Measurements from ENCODE around the gene NELFB. TPM values are rescaled to one million over a fixed set of nuclear protein-coding genes. Genes with fewer than 3 reads are reported as not detected.

The NELFB gene
- total RNA-seq, 1 experiment from 2014 or later = 95.0 TPM

GRCh38 chr9:137279741-137280473, 24.8 kb downstream of the NELFB start (continued):
- TF ChIP-seq STAT6 (CRISPR knock-in tag; conservative IDR thresholded peaks at IDR 0.05; ENCODE audit: low read depth) = no peak
- no peak for TF ChIP-seq ZNF219 (CRISPR knock-in tag; IDR thresholded peaks at IDR 0.05; ENCODE audit: borderline replicate concordance)
- no peak for TF ChIP-seq MAX (CRISPR knock-in tag; IDR thresholded peaks at IDR 0.05)
- TF ChIP-seq JAZF1 (CRISPR knock-in tag; IDR thresholded peaks at IDR 0.05) = no peak
- TF ChIP-seq HMGA2 (CRISPR knock-in tag; IDR thresholded peaks at IDR 0.05) = no peak
- no peak for TF ChIP-seq FOXP4 (CRISPR knock-in tag; IDR thresholded peaks at IDR 0.05)
- TF ChIP-seq ZNF532 (CRISPR knock-in tag; IDR thresholded peaks at IDR 0.05; ENCODE audit: borderline replicate concordance) = no peak
- no peak for TF ChIP-seq GTF2I (CRISPR knock-in tag; conservative IDR thresholded peaks at IDR 0.05)
- TF ChIP-seq FOXJ3 (CRISPR knock-in tag; IDR thresholded peaks at IDR 0.05; ENCODE audit: borderline replicate concordance) = no peak
- no peak for TF ChIP-seq USF1 (CRISPR knock-in tag; IDR thresholded peaks at IDR 0.05)
- TF ChIP-seq ZBTB21 (CRISPR knock-in tag; IDR thresholded peaks at IDR 0.05; ENCODE audit: borderline replicate concordance) = no peak
- TF ChIP-seq TEAD4 (CRISPR knock-in tag; IDR thresholded peaks at IDR 0.05) = no peak
- no peak for TF ChIP-seq TEAD1 (CRISPR knock-in tag; IDR thresholded peaks at IDR 0.05)
- no peak for TF ChIP-seq CBFB (CRISPR knock-in tag; IDR thresholded peaks at IDR 0.05; ENCODE audit: low read depth)

Data from WTC11 (cell line).